NCI-H82 (cell line): ENCODE results near the gene USP40.

Experiments used
- DNase-seq: peaks from one replicate; lab custom pipeline; 2025; lab: John Stamatoyannopoulos, UW

The USP40 gene

DNA sequence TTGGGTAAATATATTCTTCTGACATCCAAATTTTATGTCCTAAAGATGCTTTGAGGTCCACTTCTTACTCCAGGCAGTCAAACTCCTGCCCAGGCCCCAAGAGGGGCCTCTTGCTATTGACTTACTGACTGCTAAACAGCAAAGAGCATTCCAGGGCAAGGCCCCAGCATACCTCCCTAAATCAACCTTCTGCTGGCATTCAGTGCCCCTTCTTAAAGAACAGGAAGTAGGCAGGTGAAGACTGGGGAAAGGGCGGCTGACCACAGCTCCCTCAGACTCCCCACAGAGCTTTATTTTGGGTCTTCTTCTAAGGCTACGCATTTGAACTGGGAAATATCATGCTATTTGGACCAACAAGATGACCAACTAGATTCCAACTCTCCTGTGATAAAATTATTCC, 68.9 kb downstream of the USP40 start:
- no peak for DNase-seq

GRCh38 chr2:233495503-233496496, 70.8 kb downstream of the USP40 start:
- no peak for DNase-seq

GRCh38 chr2:233492751-233493150, 73.8 kb downstream of the USP40 start:
- DNase-seq: no peak

DNA sequence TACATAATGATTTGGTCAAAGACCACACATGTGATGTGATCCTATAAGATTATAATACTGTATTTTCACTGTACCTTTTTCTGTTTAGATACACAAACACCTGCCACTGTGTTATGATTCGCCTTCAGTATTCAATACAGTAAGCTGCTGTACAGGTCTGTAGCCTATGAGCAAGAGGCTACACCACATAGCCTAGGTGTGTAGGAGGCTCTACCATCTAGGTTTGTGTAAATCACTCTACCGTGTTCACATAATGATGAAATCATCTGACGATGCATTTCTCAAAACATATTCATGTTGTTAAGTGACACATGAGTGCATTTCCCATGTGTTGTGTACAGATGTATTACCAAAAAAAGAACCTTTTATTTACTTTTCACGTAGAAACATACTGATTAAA, 74.5 kb downstream of the USP40 start:
- no peak for DNase-seq

- no peak for DNase-seq
These were observed 75.3 kb downstream of the USP40 start for GRCh38 chr2:233491326-233491725.

GRCh38 chr2:233490831-233491230, 75.8 kb downstream of the USP40 start:
- DNase-seq: no peak

GRCh38 chr2:233489666-233490065, 76.9 kb downstream of the USP40 start:
- no peak for DNase-seq

DNA sequence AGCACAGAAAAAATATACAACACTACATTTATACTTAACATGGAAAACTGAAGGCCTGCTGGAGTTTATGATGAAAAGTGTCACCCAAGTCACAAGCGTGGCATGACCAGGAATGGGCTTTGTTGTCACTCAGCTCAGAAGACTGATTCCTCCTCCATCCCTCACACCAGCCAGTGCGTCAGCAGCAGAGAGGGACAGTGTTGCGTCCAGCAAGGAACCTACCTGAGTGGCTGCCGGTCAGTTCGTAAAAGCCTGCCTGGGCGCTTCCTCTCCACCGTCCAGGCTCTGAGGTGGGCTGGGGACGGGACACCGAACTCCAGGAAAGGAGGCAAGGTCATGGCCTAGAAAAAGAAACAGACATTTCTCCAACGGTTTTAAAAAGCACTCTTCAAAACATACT, 77.4 kb downstream of the USP40 start:
- DNase-seq: no peak

GRCh38 chr2:233487748-233488345, 78.7 kb downstream of the USP40 start:
- no peak for DNase-seq

DNA sequence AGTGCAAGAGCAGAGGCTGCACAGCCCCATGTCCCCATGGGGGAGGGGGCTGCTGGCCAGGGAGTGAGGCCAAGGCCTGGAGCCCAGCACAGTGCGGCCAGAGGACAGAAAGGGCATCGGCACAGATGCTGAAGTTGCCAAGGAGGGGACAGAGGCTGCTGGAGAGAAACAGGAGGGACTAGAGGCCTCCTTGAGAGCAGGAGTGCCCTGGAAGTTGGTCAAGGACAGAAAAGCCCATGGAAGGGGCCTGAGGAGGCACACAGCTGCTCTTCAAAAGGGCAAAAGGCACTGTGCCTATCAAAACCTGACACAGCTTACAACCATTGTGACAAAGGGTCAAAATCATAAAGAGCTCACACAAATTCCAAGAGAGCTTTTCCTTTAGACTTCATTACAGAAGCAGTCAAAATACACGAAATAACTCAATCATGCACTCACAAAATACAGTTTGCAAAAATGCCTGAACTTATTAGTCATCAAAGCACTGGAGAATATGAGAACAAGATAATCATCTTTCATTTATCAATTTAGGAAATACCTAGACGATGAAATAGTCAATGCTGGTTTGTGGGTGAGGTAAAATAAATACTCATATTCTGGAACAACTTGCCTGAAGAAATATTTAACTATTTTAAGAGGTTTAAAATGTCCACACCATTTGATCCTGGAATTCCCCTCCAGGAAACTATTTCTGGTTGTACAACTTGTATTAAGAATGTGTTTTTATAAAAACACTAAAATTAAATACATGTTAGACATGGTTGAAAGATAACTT, 79.6 kb downstream of the USP40 start:
- no peak for DNase-seq

GRCh38 chr2:233486357-233486756, 80.2 kb downstream of the USP40 start:
- DNase-seq: no peak

DNA sequence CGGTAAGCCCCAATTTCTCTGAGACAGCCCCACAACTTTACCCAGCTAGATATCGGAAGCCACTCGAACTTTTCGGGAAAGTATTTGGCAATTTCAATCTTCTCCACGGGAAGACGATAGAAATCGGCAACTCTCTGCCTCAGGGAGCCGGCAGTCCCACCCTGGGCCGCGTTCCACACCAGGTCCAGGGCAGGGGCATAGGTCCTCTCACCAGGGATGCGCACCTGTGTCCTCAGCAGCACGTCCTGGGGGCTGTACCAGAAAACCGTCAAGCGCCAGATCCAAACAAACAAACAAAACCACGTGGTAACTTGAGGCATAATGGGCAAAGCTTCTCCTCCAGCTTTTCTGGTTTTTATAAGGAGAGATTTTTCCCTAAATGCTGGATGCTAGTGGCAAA, 80.9 kb downstream of the USP40 start:
- DNase-seq: no peak

DNA sequence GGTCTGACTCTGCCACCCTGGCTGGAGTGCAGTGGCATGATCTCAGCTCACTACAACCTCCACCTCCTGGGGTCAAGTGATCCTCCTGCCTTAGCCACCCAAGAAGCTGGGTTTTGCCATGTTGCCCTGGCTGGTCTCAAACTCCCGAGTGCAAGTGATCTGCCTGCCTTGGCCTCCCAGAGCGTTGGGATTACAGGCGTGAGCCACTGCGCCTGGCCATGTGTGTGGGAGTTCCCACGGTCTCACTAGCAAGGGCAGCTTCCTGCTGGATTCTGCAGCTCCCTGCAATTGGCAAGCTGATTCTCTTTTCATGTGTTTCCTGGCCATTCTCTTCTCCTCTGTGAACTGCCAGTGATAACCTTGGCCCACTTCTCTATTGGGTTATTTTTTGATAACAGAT, 84.0 kb downstream of the USP40 start:
- no peak for DNase-seq

GRCh38 chr2:233481368-233482142, 85.0 kb downstream of the USP40 start:
- DNase-seq: no peak

DNA sequence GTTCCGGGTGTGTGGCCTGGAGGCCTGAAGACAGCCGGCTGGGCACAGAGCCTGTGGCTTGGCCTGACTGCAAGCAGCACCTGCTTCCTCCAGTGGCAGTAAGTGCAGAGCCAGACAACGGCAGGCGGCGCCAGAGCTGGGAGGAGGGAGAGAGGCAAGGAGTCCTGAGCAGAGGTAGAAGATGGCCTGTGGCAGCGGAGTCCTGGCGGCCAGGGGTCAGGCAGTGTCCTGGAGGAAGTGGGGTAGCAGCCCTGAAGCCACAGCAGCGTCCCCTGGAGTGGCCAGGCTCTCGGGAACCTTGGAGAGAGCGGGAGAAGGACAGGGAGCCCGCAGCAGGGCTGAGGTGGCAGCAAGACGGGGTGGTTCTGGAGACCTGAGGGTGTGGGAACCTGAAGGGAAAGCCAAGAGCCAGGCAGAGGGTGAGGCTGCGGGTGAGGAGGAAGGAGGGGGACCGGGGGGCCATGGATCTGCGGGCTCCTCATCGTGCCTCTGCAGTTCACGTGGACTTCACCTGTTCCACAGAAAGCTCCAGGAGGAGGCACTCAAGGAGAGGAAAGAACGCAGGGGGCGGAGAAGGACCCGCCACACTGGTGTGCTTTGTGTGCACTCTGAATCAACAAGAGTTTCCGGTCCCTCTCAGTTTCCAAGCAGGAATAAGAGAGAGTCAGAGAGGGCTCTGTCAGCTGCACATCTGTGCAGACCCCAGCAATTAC, 85.9 kb downstream of the USP40 start:
- DNase-seq: no peak

DNA sequence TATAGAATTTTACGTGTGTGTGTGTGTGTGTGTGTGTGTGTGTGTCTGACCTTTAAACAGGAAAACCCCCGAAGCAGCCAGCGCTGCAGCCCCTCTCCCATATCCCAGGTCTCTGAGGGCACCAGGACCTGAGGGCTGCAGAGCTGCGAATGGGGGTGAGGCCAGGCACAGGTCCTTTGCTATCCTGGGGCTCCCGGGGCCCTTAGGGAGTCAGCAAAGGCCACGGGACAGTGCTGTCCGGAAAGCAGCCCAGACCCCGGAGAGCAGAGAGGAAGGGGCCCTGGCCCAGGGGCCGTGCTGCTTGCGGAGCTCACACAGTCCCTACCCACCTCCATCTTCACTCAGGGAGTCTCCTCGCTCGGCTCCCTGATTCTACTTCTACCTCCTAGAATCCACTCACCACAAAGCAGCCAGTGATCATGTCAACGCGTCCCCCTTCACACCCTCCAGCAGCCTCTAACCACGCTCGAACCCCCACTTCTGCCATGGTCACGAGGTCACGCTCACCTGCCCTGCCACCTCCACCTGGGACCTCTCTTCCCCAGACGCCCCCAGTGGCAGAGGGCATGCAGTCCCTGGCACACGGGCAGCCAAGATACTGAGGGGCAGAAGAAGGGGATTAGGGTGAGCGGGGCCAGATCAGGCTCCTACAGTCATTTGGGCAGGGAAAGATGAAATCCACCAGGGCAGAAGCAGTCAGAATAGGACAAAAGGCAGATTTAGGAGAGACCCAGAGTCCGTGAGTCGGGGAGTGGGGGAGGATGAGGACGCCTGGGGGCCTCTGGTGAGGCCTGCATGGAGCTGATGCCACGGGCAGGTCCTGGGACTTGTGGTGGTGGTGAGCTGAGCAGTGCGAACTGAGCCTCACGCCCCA, 86.7 kb downstream of the USP40 start:
- DNase-seq: no peak

GRCh38 chr2:233477548-233478433, 88.8 kb downstream of the USP40 start:
- no peak for DNase-seq

DNA sequence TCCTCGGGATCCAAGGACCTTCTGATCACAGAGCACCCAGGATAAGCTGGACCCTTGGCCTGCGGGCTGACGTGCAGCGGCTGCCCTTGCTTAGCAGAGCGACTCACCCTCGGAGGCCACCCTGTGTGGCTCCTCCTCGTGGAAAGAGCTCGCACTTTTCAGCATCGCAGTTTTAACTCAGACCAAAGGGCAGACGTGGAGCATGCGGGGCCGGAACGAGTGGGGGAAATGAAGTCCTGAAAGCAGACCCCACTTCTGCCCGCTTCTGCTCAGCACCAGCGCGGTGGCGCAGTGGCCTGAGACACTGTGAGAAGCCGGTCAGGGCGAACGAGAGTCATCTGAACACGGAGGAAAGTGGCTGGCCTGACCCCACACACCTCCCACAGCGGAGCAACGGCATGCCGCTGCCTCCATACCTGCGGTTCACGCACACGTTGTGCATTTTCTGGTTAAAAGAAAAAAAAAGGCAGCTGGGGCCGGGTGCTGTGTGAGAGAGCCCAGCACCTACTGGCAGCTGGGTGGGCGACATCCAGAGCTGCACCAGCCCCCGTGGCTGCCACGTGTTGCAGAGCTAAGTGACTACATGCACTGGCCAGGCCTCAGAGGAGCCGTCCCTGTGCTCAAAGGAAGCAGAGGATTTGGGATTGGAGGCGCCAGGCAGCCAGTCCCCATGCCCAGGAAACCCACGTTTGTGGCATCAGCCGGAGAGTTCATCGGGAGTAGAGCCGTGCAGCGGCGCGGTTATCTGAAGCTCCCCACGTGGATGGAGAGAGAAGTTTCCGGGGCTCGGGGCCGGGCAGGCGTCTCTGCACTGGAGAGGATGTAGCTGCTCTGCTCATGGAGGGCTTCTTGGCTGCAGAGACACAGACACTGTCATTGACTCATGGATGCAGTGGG, 89.7 kb downstream of the USP40 start:
- DNase-seq: no peak
